Measurements from ENCODE around the gene HSDL1. TPM values are rescaled to one million over a fixed set of nuclear protein-coding genes. Genes with fewer than 3 reads are reported as not detected.

HSDL1 gene
- total RNA-seq, 4 donors from 2014 or later, result 10.5 to 46.4 (median 22.3) TPM

DNA sequence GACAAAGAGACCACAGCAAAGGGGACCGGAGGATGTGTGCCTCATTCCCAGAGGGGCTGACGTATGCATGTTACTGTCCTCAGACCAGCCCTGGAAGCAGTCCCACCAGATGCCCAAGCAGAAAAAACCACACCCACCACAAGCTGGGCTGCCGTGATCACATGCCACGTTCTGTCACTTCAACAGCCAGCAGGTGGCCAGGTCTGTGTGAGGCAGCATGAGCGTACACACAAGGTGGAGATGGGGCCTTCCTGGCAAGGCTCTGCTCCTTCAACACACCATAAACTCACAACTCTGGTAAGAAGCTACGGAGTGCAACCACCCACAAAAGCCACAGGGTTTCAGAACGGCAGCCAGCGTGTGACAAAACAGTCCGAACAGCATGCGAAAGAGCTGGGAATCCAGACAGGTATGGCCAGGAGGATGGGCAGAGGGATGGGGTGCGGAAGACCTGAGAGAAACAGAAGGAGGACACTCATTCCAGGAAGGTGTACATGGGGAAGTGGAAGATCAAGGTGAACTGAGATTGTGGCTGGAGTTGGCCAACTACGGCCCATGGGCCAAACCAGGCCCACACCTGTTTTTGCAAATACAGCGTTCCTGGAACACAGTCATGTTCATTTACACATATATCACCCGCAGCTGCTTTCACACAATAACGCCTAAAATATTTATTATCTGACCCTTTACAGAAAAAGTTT is 56.1 kb downstream of the HSDL1 start:
- intact Hi-C loops (cut with DNase I; ENCODE audit: low total_unique reads), result no loop called here
- no peaks in the 10 kb centered on the region for H3K36me3 ChIP-seq
- no peak for DNase-seq
- H3K27ac ChIP-seq, result no peak overlapping the region
- no peaks in the 10 kb centered on the region for H3K27me3 ChIP-seq
- TF ChIP-seq, protein P1, sequence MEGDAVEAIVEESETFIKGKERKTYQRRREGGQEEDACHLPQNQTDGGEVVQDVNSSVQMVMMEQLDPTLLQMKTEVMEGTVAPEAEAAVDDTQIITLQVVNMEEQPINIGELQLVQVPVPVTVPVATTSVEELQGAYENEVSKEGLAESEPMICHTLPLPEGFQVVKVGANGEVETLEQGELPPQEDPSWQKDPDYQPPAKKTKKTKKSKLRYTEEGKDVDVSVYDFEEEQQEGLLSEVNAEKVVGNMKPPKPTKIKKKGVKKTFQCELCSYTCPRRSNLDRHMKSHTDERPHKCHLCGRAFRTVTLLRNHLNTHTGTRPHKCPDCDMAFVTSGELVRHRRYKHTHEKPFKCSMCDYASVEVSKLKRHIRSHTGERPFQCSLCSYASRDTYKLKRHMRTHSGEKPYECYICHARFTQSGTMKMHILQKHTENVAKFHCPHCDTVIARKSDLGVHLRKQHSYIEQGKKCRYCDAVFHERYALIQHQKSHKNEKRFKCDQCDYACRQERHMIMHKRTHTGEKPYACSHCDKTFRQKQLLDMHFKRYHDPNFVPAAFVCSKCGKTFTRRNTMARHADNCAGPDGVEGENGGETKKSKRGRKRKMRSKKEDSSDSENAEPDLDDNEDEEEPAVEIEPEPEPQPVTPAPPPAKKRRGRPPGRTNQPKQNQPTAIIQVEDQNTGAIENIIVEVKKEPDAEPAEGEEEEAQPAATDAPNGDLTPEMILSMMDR (IDR thresholded peaks at IDR 0.05), result no peak
- H3K4me3 ChIP-seq, result no peak overlapping the region
- H3K4me1 ChIP-seq, result no peaks in the 10 kb centered on the region
- H3K9me3 ChIP-seq, result no peaks in the 10 kb centered on the region

DNA sequence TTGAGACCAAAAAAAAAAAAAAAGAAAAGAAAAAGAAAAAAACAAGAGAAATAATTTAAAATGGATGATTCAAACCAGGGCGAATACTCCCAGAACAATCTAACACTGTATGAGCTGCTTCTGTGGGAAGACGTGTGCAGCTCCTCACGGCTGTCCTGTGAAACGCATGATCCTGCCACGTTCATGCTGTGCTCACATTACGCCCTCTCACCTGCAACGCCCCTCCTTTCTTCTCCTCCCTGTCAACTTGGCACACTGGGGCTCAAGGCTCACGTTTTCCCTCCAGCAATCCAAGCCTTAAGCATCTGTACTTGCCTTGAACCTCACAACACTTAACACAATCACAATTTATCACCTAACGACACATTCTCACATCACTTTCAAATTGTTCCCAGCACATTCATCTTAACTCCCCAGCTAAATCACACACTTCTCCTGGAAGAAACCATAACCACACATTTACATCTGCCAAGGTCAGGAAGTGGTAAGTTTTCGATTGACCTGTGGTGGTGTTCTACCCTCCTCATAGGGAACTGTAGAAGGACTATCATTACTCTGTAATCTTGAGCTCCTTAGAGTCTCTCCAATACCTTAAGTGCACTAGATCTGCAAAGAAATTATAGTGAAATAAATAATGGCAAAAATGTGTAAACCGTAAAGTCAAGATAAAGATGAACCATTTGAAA is 57.4 kb downstream of the HSDL1 start:
- no peaks in the 10 kb centered on the region for H3K9me3 ChIP-seq
- no peak overlapping the region for H3K27ac ChIP-seq
- H3K36me3 ChIP-seq, result no peaks in the 10 kb centered on the region
- no peaks in the 10 kb centered on the region for H3K27me3 ChIP-seq
- H3K4me3 ChIP-seq, result no peak overlapping the region
- no peak for TF ChIP-seq POLR2A (IDR thresholded peaks at IDR 0.05)
- TF ChIP-seq, protein P1 (IDR thresholded peaks at IDR 0.05), result no peak
- H3K4me1 ChIP-seq, result no peaks in the 10 kb centered on the region
- intact Hi-C loops (cut with DNase I; ENCODE audit: low total_unique reads), result no loop called here
- no peak for DNase-seq

DNA sequence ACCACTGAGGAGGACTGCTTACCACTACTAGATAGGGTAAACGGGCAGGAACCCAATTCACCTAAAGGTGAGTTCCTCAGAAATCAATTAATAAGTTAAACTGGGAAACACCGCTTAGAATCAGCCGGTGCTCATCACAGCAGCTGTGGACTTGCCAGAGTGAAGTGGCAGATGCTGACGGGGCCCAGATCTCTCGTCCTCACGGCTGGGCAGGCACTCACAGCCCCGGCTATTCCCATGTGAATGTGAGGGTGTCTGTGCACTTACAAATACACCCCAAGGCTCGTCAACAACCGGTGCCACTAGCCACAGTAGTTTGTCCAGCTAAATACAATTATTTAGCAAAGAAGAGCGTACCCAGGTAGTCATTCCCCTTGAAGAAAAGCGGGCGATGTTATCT is 58.0 kb downstream of the HSDL1 start:
- Histone ChIP-seq H3K4me3 (no peak overlapping the region), H3K36me3 (no peaks in the 10 kb centered on the region), H3K4me1 (no peaks in the 10 kb centered on the region), H3K27ac (no peak overlapping the region), H3K9me3 (no peaks in the 10 kb centered on the region), H3K27me3 (no peaks in the 10 kb centered on the region)
- intact Hi-C loops (cut with DNase I; ENCODE audit: low total_unique reads), result no loop called here
- DNase-seq, result no peak
- TF ChIP-seq POLR2A (IDR thresholded peaks at IDR 0.05), result no peak
- TF ChIP-seq, protein P1 (IDR thresholded peaks at IDR 0.05), result no peak

- H3K9me3 ChIP-seq, result no peaks in the 10 kb centered on the region
- intact Hi-C loops (cut with DNase I; ENCODE audit: low total_unique reads), result no loop called here
- no peaks in the 10 kb centered on the region for H3K36me3 ChIP-seq
- TF ChIP-seq, protein P1 (IDR thresholded peaks at IDR 0.05), result no peak
- no peak for TF ChIP-seq POLR2A (IDR thresholded peaks at IDR 0.05)
- H3K27ac ChIP-seq, result no peak overlapping the region
- no peaks in the 10 kb centered on the region for H3K4me1 ChIP-seq
- no peak overlapping the region for H3K4me3 ChIP-seq
- DNase-seq, result no peak
- no peaks in the 10 kb centered on the region for H3K27me3 ChIP-seq
Measured at GRCh38 chr16:84086341-84086740, 58.6 kb downstream of the HSDL1 start.

DNA sequence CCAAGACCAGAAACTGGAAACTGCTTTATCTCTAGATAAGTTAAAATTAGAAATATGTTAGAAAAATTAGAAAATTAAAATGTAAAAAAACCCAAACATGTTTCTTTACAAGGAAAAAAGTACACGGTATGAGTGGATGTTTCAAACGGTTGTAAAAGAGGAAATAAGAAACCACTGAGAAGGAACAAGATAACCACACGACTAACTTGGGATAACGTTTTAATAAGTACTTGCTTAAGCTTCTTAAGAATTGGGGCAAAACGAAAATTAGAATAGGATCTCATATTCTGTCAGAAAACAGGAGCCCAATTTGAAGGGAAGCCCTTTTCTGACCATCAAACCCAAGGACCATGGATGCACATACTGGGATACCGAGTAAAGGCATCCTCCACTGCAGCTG is 59.2 kb downstream of the HSDL1 start:
- TF ChIP-seq, protein P1 (IDR thresholded peaks at IDR 0.05), result no peak
- no peak for TF ChIP-seq POLR2A (IDR thresholded peaks at IDR 0.05)
- H3K36me3 ChIP-seq, result no peaks in the 10 kb centered on the region
- H3K4me3 ChIP-seq, result no peak overlapping the region
- H3K27me3 ChIP-seq, result no peaks in the 10 kb centered on the region
- intact Hi-C loops (cut with DNase I; ENCODE audit: low total_unique reads), result no loop called here
- DNase-seq, result no peak
- H3K9me3 ChIP-seq, result no peaks in the 10 kb centered on the region
- H3K27ac ChIP-seq, result no peak overlapping the region
- no peaks in the 10 kb centered on the region for H3K4me1 ChIP-seq
